ENCODE measurements around the gene TEX2. TPM values are rescaled to one million over a fixed set of nuclear protein-coding genes. Genes with fewer than 3 reads are reported as not detected.
A peak's percentile ranks its signal among the peaks of the same experiment; 100 is the strongest.

The TEX2 gene
- total and polyA plus RNA-seq, 8 donors, result 8.9 to 30.3 (median 22.4) TPM

GRCh38 chr17:64106918-64107317 lies 156.1 kb downstream of the TEX2 start:
- TF ChIP-seq, protein P1, sequence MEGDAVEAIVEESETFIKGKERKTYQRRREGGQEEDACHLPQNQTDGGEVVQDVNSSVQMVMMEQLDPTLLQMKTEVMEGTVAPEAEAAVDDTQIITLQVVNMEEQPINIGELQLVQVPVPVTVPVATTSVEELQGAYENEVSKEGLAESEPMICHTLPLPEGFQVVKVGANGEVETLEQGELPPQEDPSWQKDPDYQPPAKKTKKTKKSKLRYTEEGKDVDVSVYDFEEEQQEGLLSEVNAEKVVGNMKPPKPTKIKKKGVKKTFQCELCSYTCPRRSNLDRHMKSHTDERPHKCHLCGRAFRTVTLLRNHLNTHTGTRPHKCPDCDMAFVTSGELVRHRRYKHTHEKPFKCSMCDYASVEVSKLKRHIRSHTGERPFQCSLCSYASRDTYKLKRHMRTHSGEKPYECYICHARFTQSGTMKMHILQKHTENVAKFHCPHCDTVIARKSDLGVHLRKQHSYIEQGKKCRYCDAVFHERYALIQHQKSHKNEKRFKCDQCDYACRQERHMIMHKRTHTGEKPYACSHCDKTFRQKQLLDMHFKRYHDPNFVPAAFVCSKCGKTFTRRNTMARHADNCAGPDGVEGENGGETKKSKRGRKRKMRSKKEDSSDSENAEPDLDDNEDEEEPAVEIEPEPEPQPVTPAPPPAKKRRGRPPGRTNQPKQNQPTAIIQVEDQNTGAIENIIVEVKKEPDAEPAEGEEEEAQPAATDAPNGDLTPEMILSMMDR (IDR thresholded peaks at IDR 0.05), result no peak
- Histone ChIP-seq H3K4me1 (peaks cover 48 to 76% (median 61%) of the 10 kb centered on the region in 3 donors), H3K27ac (peak overlapping the region in 3 of 4 donors; percentile 1 to 70 (median 70)), H3K36me3 (no peaks in the 10 kb centered on the region), H3K4me3 (no peak overlapping the region), H3K27me3 (no peaks in the 10 kb centered on the region), H3K9me3 (no peaks in the 10 kb centered on the region)
- DNase-seq (no peak), ATAC-seq (peak in 2 of 4 donors; percentile 1 to 2), FAIRE-seq (no peak)
- intact Hi-C loops (cut with DNase I), result no loop called here
- 68 to 71% methylated on average over 3 of the region's 3 CpGs for WGBS, 2 donors

DNA sequence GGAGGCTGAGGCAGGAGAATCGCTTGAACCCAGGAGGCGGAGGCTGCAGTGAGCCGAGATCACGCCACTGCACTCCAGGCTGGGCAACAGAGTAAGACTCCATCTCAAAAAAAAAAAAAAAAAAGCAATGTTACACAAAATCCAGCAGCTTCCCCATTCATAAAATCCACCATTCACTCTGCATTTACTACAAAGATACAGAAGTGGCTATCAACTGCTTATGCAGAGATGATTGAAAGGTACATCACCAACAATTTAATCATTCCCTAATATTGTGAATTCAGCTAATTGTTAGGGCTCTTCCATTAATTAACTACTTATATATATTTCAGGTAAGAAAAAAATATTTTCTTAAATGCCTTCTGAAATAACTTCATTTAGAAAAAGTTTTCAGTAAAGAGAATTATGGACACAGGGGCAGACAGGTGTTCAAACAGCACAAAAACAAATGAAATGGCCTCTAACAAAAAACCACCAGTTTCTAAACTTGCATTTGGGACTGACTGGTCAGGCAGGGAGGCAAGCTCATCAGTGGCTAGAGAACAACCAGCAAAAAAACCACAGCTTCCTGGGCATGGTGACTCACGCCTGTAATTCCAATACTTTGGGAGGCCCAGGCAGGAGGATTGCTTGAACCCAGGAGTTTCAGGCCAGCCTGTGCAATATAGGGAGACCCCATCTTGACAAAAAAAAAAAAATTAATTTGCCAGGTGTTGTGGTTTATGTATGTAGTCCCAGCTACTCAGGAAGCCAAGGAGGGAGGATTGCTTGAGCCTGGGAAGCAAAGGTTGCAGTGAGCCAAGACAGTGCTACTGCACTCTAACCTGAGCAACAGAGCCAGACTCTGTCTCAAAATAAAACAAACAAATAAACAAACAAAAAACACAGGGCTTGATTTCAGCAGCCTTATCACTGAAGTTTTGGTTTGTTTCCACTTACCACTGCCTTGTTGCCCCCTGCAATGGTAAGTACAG lies 159.4 kb downstream of the TEX2 start:
- Histone ChIP-seq H3K27ac (peak overlapping the region in 2 of 4 donors; percentile 29 to 70), H3K36me3 (no peaks in the 10 kb centered on the region), H3K4me3 (no peak overlapping the region), H3K9me3 (no peaks in the 10 kb centered on the region), H3K27me3 (no peaks in the 10 kb centered on the region), H3K4me1 (peaks cover 40 to 60% (median 47%) of the 10 kb centered on the region in 3 donors)
- FAIRE-seq (no peak), ATAC-seq (no peak), DNase-seq (no peak)
- intact Hi-C loops (cut with DNase I), result no loop called here
- TF ChIP-seq, protein P1 (IDR thresholded peaks at IDR 0.05), result no peak
- 95 to 99% methylated on average over 5 of the region's 5 CpGs for WGBS, 2 donors

DNA sequence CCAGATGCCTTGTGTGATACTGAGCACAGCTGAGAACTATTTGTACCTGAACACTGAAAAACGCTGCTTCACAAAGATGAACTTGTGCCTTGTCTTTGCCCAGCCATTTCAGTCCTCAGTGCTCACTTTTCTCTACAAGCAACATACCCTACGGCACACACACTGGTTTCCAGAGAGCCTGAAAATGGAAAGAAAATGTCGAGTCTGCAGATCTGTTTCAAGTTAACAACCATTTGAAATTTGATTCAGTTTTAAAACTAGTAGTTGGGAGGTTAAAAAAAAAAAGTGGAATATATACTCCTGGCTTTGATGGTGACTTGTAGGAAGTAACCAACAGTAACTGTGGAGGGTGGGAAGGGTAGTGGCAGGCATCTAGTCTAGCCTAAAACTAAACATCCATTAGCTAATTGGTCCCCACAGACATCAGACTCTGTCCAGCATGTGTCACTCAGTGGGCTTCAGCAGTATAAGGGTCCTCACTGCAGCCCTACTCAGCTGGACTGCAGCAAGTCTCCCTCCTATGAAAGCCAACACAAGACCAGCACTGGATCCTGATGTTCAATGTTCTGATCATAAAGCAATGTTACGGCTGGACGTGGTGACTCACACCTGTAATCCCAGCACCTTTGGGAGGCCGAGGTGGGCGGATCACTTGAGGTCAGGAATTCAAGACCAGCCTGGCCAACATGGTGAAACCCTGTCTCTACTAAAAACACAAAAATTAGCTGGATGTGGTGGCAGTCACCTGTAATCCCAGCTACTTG lies 160.3 kb downstream of the TEX2 start:
- WGBS, 2 donors, result 82 to 84% methylated on average over 7 of the region's 7 CpGs
- DNase-seq (no peak), ATAC-seq (no peak), FAIRE-seq (no peak)
- Histone ChIP-seq H3K4me3 (no peak overlapping the region), H3K9me3 (no peaks in the 10 kb centered on the region), H3K36me3 (peaks cover 0 to under 1% (median 0%) of the 10 kb centered on the region in 3 donors), H3K4me1 (peaks cover 35 to 55% (median 40%) of the 10 kb centered on the region in 3 donors), H3K27me3 (no peaks in the 10 kb centered on the region), H3K27ac (peak overlapping the region in 1 of 4 donors; percentile 30)
- intact Hi-C loops (cut with DNase I), result no loop called here
- TF ChIP-seq, protein P1 (IDR thresholded peaks at IDR 0.05), result no peak

DNA sequence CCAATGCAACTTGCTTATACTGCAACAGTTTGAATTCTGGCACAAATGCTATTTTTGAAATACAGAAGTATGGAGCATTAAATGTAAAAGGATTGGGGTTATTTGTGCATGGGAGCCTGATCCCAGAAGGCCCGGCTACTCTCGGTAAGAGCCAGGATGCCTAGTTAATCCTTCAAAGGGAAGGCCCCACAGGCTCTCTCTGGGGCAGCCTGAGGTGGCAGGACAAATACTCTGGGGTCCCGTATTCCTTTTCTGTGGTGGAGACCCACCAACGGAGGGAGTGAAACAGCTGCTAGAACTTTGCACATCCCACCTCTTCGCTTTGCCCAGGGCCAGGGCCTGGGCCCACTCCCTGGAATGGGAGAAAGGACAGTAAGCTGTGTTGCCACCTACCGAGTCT lies 163.5 kb downstream of the TEX2 start:
- FAIRE-seq (no peak), DNase-seq (no peak), ATAC-seq (peak in 1 of 4 donors; percentile 11)
- 69 to 75% methylated on average over 6 of the region's 6 CpGs for WGBS, 2 donors
- Histone ChIP-seq H3K4me1 (peaks cover 16 to 45% (median 20%) of the 10 kb centered on the region in 3 donors), H3K4me3 (no peak overlapping the region), H3K27ac (peak overlapping the region in 3 of 4 donors; percentile 24 to 64 (median 30)), H3K9me3 (no peaks in the 10 kb centered on the region), H3K36me3 (peaks cover 0 to 9% (median 2%) of the 10 kb centered on the region in 3 donors), H3K27me3 (no peaks in the 10 kb centered on the region)
- TF ChIP-seq, protein P1 (IDR thresholded peaks at IDR 0.05), result no peak
- intact Hi-C loops (cut with DNase I), result no loop called here

Other genes with a start within 250 kb of the TEX2 start
- 10 to 100 TPM in 1 of 6 donors, 1 to 10 TPM in 5; 4.9 to 12.5 (median 6.6) TPM for gene ICAM2, start 242.6 kb downstream of the TEX2 start, total RNA-seq
- 10 to 100 TPM; 14.8 to 19.1 TPM for gene ICAM2, start 242.6 kb downstream of the TEX2 start, polyA plus RNA-seq
- gene ERN1, start 133.1 kb downstream of the TEX2 start, total RNA-seq, result 100 to 1,000 TPM in 1 of 6 donors, 10 to 100 TPM in 5; 37.0 to 151 (median 42.9) TPM
- 10 to 100 TPM; 10.4 to 19.8 TPM for gene ERN1, start 133.1 kb downstream of the TEX2 start, polyA plus RNA-seq
- gene PECAM1, start 127.6 kb upstream of the TEX2 start, total RNA-seq, result 10 to 100 TPM; 14.5 to 54.8 (median 28.7) TPM
- gene PECAM1, start 127.6 kb upstream of the TEX2 start, polyA plus RNA-seq, result 10 to 100 TPM in 1 of 2 donors, 1 to 10 TPM in 1; 8.0 to 15.1 TPM
- gene MILR1, start 185.9 kb upstream of the TEX2 start, total RNA-seq, result 1 to 10 TPM in 4 of 6 donors, under 1 TPM in 2; 0.51 to 6.3 (median 1.1) TPM
- gene MILR1, start 185.9 kb upstream of the TEX2 start, polyA plus RNA-seq, result 1 to 10 TPM; 1.5 to 2.4 TPM
- gene POLG2, start 233.8 kb upstream of the TEX2 start, total RNA-seq, result 10 to 100 TPM in 1 of 6 donors, 1 to 10 TPM in 5; 4.8 to 12.9 (median 6.9) TPM
- 10 to 100 TPM in 1 of 2 donors, 1 to 10 TPM in 1; 9.6 to 12.1 TPM for gene POLG2, start 233.8 kb upstream of the TEX2 start, polyA plus RNA-seq
- 100 to 1,000 TPM; 145 to 398 (median 199) TPM for gene DDX5, start 243.0 kb upstream of the TEX2 start, total RNA-seq
- gene DDX5, start 243.0 kb upstream of the TEX2 start, polyA plus RNA-seq, result 100 to 1,000 TPM; 249 to 372 TPM
- 10 to 100 TPM; 10.0 to 25.9 (median 18.2) TPM for gene CEP95, start 243.7 kb upstream of the TEX2 start, total RNA-seq
- gene CEP95, start 243.7 kb upstream of the TEX2 start, polyA plus RNA-seq, result 10 to 100 TPM; 34.8 to 80.8 TPM